H9 (cell line): Measurements from ENCODE around the gene VEGFA. TPM values are rescaled to one million over a fixed set of nuclear protein-coding genes. Genes with fewer than 3 reads are reported as not detected.

Source experiments
- DNase-seq: peaks from one replicate; pipeline ENCODE4 v3.0.0-alpha.2; 2017
- H2AFZ ChIP-seq: one replicate; pipeline ENCODE4 v1.6.1; 2013; ENCODE audit warnings: mild to moderate bottlenecking, low read length, control low read depth, moderate library complexity
- H2AK5ac ChIP-seq: 2 replicates; pipeline ENCODE4 v1.6.1; 2013; ENCODE audit warnings: low read length, control low read depth, mixed read lengths; ENCODE audit not compliant: insufficient read length
- H2BK120ac ChIP-seq: one replicate; pipeline ENCODE4 v1.6.1; 2013; ENCODE audit warnings: low read depth, mild to moderate bottlenecking, low read length, control low read depth, inconsistent platforms; ENCODE audit not compliant: poor library complexity, severe bottlenecking
- H2BK12ac ChIP-seq: 2 replicates; pipeline ENCODE4 v1.6.1; 2013; ENCODE audit warnings: low read length, control low read depth, mixed read lengths, low read depth; ENCODE audit not compliant: insufficient read length
- H2BK15ac ChIP-seq: 2 replicates; pipeline ENCODE4 v1.6.1; 2013; ENCODE audit warnings: low read depth, low read length, control low read depth
- H2BK20ac ChIP-seq: one replicate; pipeline ENCODE4 v1.6.1; 2013; ENCODE audit warnings: low read depth, mild to moderate bottlenecking, low read length, control low read depth, inconsistent platforms; ENCODE audit not compliant: poor library complexity, severe bottlenecking
- H2BK5ac ChIP-seq: 2 replicates; pipeline ENCODE4 v1.6.1; 2013; ENCODE audit warnings: low read length, control low read depth, mixed read lengths; ENCODE audit not compliant: insufficient read length
- H3K14ac ChIP-seq: 2 replicates; pipeline ENCODE4 v1.6.1; 2013; ENCODE audit warnings: low read length, control low read depth; ENCODE audit not compliant: insufficient read depth
- H3K18ac ChIP-seq: 2 replicates; pipeline ENCODE4 v1.6.1; 2013; ENCODE audit warnings: low read depth, mild to moderate bottlenecking, mixed read lengths, low read length, control low read depth; ENCODE audit not compliant: insufficient read length
- H3K23ac ChIP-seq: 2 replicates; pipeline ENCODE4 v1.6.1; 2013; ENCODE audit warnings: low read length, control low read depth, mixed read lengths, low read depth; ENCODE audit not compliant: insufficient read length
- H3K23me2 ChIP-seq: 2 replicates; pipeline ENCODE4 v1.6.1; 2013; ENCODE audit warnings: low read depth, mild to moderate bottlenecking, mixed read lengths, low read length, control low read depth; ENCODE audit not compliant: insufficient read length, poor library complexity, severe bottlenecking
- H3K27ac ChIP-seq: 2 replicates; pipeline ENCODE4 v1.5.1; 2013; ENCODE audit warnings: low read length, control low read depth, mixed read lengths, low read depth; ENCODE audit not compliant: insufficient read length
- H3K27me3 ChIP-seq: 2 replicates; pipeline ENCODE4 v1.6.1; 2013; ENCODE audit warnings: low read length, control low read depth, inconsistent platforms; ENCODE audit not compliant: insufficient read depth
- H3K4ac ChIP-seq: 2 replicates; pipeline ENCODE4 v1.6.1; 2013; ENCODE audit warnings: low read depth, mild to moderate bottlenecking, control low read depth, inconsistent platforms, low read length, moderate library complexity
- H3K4me1 ChIP-seq: 2 replicates; pipeline ENCODE4 v1.6.1; 2013; ENCODE audit warnings: low read length, control low read depth, inconsistent platforms; ENCODE audit not compliant: insufficient read depth
- H3K4me2 ChIP-seq: 2 replicates; pipeline ENCODE4 v1.6.1; 2013; ENCODE audit warnings: low read length, control low read depth, mixed read lengths; ENCODE audit not compliant: insufficient read length, insufficient read depth
- H3K56ac ChIP-seq: 2 replicates; pipeline ENCODE4 v1.6.1; 2013; ENCODE audit warnings: low read depth, mild to moderate bottlenecking, mixed read lengths, low read length, control low read depth; ENCODE audit not compliant: insufficient read length
- H3K79me1 ChIP-seq: 2 replicates; pipeline ENCODE4 v1.6.1; 2013; ENCODE audit warnings: low read depth, mild to moderate bottlenecking, moderate library complexity, low read length, control low read depth, inconsistent platforms; ENCODE audit not compliant: insufficient read depth, poor library complexity, severe bottlenecking
- H3K79me2 ChIP-seq: 2 replicates; pipeline ENCODE4 v1.6.1; 2013; ENCODE audit warnings: low read length, control low read depth, inconsistent platforms; ENCODE audit not compliant: insufficient read depth
- H3K9ac ChIP-seq: 2 replicates; pipeline ENCODE4 v1.6.1; 2013; ENCODE audit warnings: low read length, control low read depth, mixed read lengths; ENCODE audit not compliant: insufficient read length; ENCODE audit errors: extremely low read depth
- H3K9me3 ChIP-seq: one replicate; pipeline ENCODE4 v1.6.1; 2013; ENCODE audit warnings: low read depth, low read length, inconsistent platforms; ENCODE audit not compliant: control insufficient read depth
- H3T11ph ChIP-seq: one replicate; pipeline ENCODE4 v1.6.1; 2013; ENCODE audit warnings: mild to moderate bottlenecking, low read length, control low read depth, inconsistent platforms
- H4K20me1 ChIP-seq: one replicate; pipeline ENCODE4 v1.6.1; 2013; ENCODE audit not compliant: control insufficient read depth, insufficient read length, insufficient read depth
- H4K5ac ChIP-seq: 2 replicates; pipeline ENCODE4 v1.6.1; 2013; ENCODE audit warnings: low read depth, mild to moderate bottlenecking, mixed read lengths, low read length, control low read depth; ENCODE audit not compliant: insufficient read length
- H4K8ac ChIP-seq: replicated peaks from 2 replicates; pipeline ENCODE4 v1.6.1; 2013; ENCODE audit warnings: low read length, control low read depth, mixed read lengths, low read depth; ENCODE audit not compliant: insufficient read length
- H4K91ac ChIP-seq: 2 replicates; pipeline ENCODE4 v1.6.1; 2013; ENCODE audit warnings: low read depth, mild to moderate bottlenecking, moderate library complexity, mixed read lengths, low read length, control low read depth; ENCODE audit not compliant: insufficient read length
- H3K27ac Mint-ChIP-seq, 3 experiments: 2 replicates in 2 of 3; 3 replicates in 1 of 3; pipeline ENCODE4 v1.8.0; 2020 to 2021; ENCODE audit warnings: mixed read lengths in 3 of 3, mild to moderate bottlenecking in 1 of 3, moderate library complexity in 1 of 3
- H3K27me3 Mint-ChIP-seq: 2 replicates; pipeline ENCODE4 v1.8.0; 2021; ENCODE audit warnings: low read depth, mild to moderate bottlenecking, moderate library complexity, mixed read lengths
- H3K36me3 Mint-ChIP-seq, 3 experiments: 2 replicates in 2 of 3; 3 replicates in 1 of 3; pipeline ENCODE4 v1.8.0; 2020 to 2021; ENCODE audit warnings: low read depth in 3 of 3, mixed read lengths in 3 of 3; ENCODE audit not compliant: insufficient read depth in 1 of 3
- H3K4me1 Mint-ChIP-seq, 2 experiments: 2 replicates each; pipeline ENCODE4 v1.8.0; 2020; ENCODE audit warnings: mixed read lengths in 2 of 2
- H3K4me3 Mint-ChIP-seq, 2 experiments: 2 replicates in 1 of 2; 3 replicates in 1 of 2; pipeline ENCODE4 v1.8.0; 2020 to 2021; ENCODE audit warnings: mild to moderate bottlenecking in 2 of 2, mixed read lengths in 2 of 2, moderate library complexity in 1 of 2
- H3K9me3 Mint-ChIP-seq, 2 experiments: 2 replicates in 1 of 2; 3 replicates in 1 of 2; pipeline ENCODE4 v1.8.0; 2020; ENCODE audit warnings: mild to moderate bottlenecking in 2 of 2, mixed read lengths in 2 of 2, moderate library complexity in 1 of 2
- CTCF ChIP-seq: fragments of 200-600 bp; sonication (generic); conservative IDR thresholded peaks from 3 replicates; pipeline ENCODE4 v1.8.0; 2021; ENCODE audit warnings: antibody characterized with exemption, mild to moderate bottlenecking
- WGBS: extraction: QIAGEN DNeasy Blood & Tissue Kit; methylation state at CpG from one replicate; pipeline ENCODE4 v1.1.7; 2013; ENCODE audit warnings: missing lambda C conversion rate, low lambda C conversion rate, mixed read lengths; ENCODE audit not compliant: insufficient read length; ENCODE audit errors: extremely low coverage; 5-methylcytosine and 5-hydroxymethylcytosine counted together
- total RNA-seq: library from RNA; stranded (reverse); gene quantifications from 2 replicates; pipeline ENCODE4 v1.2.1, GENCODE V29; 2021

VEGFA gene
- total RNA-seq, 1 experiment from 2014 or later: 47.9 TPM

- no peaks in the 10 kb centered on the region for H3K4me1 ChIP-seq
- H2AFZ ChIP-seq: no peak overlapping the region
- no peak overlapping the region for H2BK20ac ChIP-seq
- H3T11ph ChIP-seq: no peak overlapping the region
- no peak overlapping the region for H4K5ac ChIP-seq
- no peaks in the 10 kb centered on the region for H3K79me2 ChIP-seq
- no peak overlapping the region for H3K4ac ChIP-seq
- H2AK5ac ChIP-seq: no peak overlapping the region
- no peak overlapping the region for H2BK5ac ChIP-seq
- Mint-ChIP-seq H3K9me3 (no peaks in the 10 kb centered on the region), H3K36me3 (no peaks in the 10 kb centered on the region), H3K4me1 (peaks cover 0 to 2% of the 10 kb centered on the region in 2 experiments; a peak in 2 of 4 replicates), H3K4me3 (no peak overlapping the region), H3K27me3 (no peaks in the 10 kb centered on the region; the same call in 1 of the 2 replicates), H3K27ac (peak overlapping the region in 1 of 3 experiments; percentile 19; a peak in 1 of 7 replicates)
- H3K79me1 ChIP-seq: no peaks in the 10 kb centered on the region
- H3K56ac ChIP-seq: no peak overlapping the region
- H2BK120ac ChIP-seq: no peak overlapping the region
- H3K18ac ChIP-seq: no peak overlapping the region
- no peak overlapping the region for H3K23ac ChIP-seq
- H3K23me2 ChIP-seq: no peaks in the 10 kb centered on the region
- no peak overlapping the region for H3K4me2 ChIP-seq
- WGBS: no CpG with 5 or more reads among the region's 2 CpGs
- TF ChIP-seq CTCF: no peak
- no peak overlapping the region for H3K14ac ChIP-seq
- H2BK15ac ChIP-seq: no peak overlapping the region
- 0 out of 2 replicates have a peak, but pooled peaks cover 2% of the 10 kb centered on the region for H3K27me3 ChIP-seq
- no peak overlapping the region for H4K8ac ChIP-seq
- H3K9ac ChIP-seq: no peak overlapping the region
- H4K20me1 ChIP-seq: no peaks in the 10 kb centered on the region
- H3K27ac ChIP-seq: no peak overlapping the region
- H3K9me3 ChIP-seq: no peaks in the 10 kb centered on the region
- H4K91ac ChIP-seq: no peak overlapping the region
- no peak for DNase-seq
- no peak overlapping the region for H2BK12ac ChIP-seq
Measured at GRCh38 chr6:43811733-43812099, 41.7 kb downstream of the VEGFA start.
